IMR-90 (cell line): ENCODE data around the gene SGTB. TPM values are rescaled to one million over a fixed set of nuclear protein-coding genes. Genes with fewer than 3 reads are reported as not detected.

Source experiments
- ATAC-seq: fragments of 200-7000 bp; cut with Tn5 transposase; 2 replicates; pipeline ENCODE4 v1.9.1; 2020; ENCODE audit warnings: low read depth, mild to moderate bottlenecking, moderate library complexity
- BruUV-seq: library from RNA; stranded (reverse); fragments of 400-500 nt; replicated peaks from 2 replicates; lab custom pipeline; 2021; lab: Mats Ljungman, UMichigan
- CTCF ChIA-PET: fragments of 300-600 bp; formaldehyde crosslinking; extraction: SDS; loops from one replicate; lab custom pipeline; 2021; ENCODE audit warnings: antibody characterized with exemption; lab: Yijun Ruan, JAX
- POLR2A ChIA-PET: fragments of 300-600 bp; sonication (Branson Sonifier 250); formaldehyde crosslinking; loops from one replicate; lab custom pipeline; 2022; ENCODE audit warnings: antibody characterized with exemption; ENCODE audit not compliant: unreplicated experiment; lab: Charles Lee
- DNase-seq: peaks from one replicate; pipeline ENCODE4 v3.0.0; 2013
- H2AFZ ChIP-seq: replicated peaks from 2 replicates; pipeline ENCODE3; 2013; ENCODE audit warnings: low read length, mild to moderate bottlenecking; ENCODE audit not compliant: poor library complexity
- H2AK5ac ChIP-seq: 2 replicates; pipeline ENCODE4 v1.6.1; 2013; ENCODE audit warnings: low read depth, low read length, inconsistent platforms
- H2AK9ac ChIP-seq: replicated peaks from 2 replicates; pipeline ENCODE3; 2013; ENCODE audit warnings: mild to moderate bottlenecking, low read depth, low read length, moderate library complexity; ENCODE audit not compliant: poor library complexity
- H2BK120ac ChIP-seq: 2 replicates; pipeline ENCODE4 v1.6.1; 2013; ENCODE audit warnings: low read depth, low read length, inconsistent platforms
- H2BK15ac ChIP-seq: 3 replicates; pipeline ENCODE4 v1.6.1; 2013; ENCODE audit warnings: low read depth, low read length, inconsistent platforms
- H2BK20ac ChIP-seq: 2 replicates; pipeline ENCODE4 v1.6.1; 2013; ENCODE audit warnings: low read depth, mild to moderate bottlenecking, inconsistent platforms, low read length, moderate library complexity
- H2BK5ac ChIP-seq: 2 replicates; pipeline ENCODE4 v1.6.1; 2013; ENCODE audit warnings: mild to moderate bottlenecking, low read depth, low read length, inconsistent platforms; ENCODE audit not compliant: poor library complexity, severe bottlenecking
- H3K14ac ChIP-seq: replicated peaks from 2 replicates; pipeline ENCODE4 v1.6.1; 2013; ENCODE audit warnings: low read depth, low read length, inconsistent platforms
- H3K18ac ChIP-seq: 2 replicates; pipeline ENCODE4 v1.6.1; 2013; ENCODE audit warnings: low read depth, low read length, control low read depth
- H3K23ac ChIP-seq: 2 replicates; pipeline ENCODE4 v1.6.1; 2013; ENCODE audit warnings: low read depth, low read length, inconsistent platforms
- H3K27ac ChIP-seq: 2 replicates; pipeline ENCODE4 v1.5.1; 2013; ENCODE audit warnings: mild to moderate bottlenecking, control low read depth, low read length; ENCODE audit not compliant: insufficient read depth
- H3K27me3 ChIP-seq: 2 replicates; pipeline ENCODE4 v1.6.1; 2013; ENCODE audit warnings: low read length; ENCODE audit not compliant: control insufficient read depth, insufficient read depth
- H3K36me3 ChIP-seq: 2 replicates; pipeline ENCODE4 v1.6.1; 2013; ENCODE audit warnings: low read length, mixed read lengths; ENCODE audit not compliant: control insufficient read depth, insufficient read depth
- H3K4ac ChIP-seq: 2 replicates; pipeline ENCODE4 v1.6.1; 2013; ENCODE audit warnings: low read depth, low read length, inconsistent platforms
- H3K4me1 ChIP-seq: 2 replicates; pipeline ENCODE4 v1.6.1; 2013; ENCODE audit warnings: low read length, mixed read lengths; ENCODE audit not compliant: control insufficient read depth, insufficient read depth
- H3K4me2 ChIP-seq: 2 replicates; pipeline ENCODE4 v1.6.1; 2013; ENCODE audit warnings: low read depth, mild to moderate bottlenecking, control low read depth, low read length, moderate library complexity
- H3K4me3 ChIP-seq: 2 replicates; pipeline ENCODE4 v1.5.1; 2013; ENCODE audit warnings: low read depth, mild to moderate bottlenecking, control low read depth, low read length, moderate library complexity; ENCODE audit not compliant: insufficient read depth
- H3K56ac ChIP-seq: 2 replicates; pipeline ENCODE4 v1.6.1; 2013; ENCODE audit warnings: low read length, inconsistent platforms; ENCODE audit not compliant: insufficient read depth; ENCODE audit errors: extremely low read depth
- H3K79me1 ChIP-seq, 2 experiments: 2 replicates each; pipeline ENCODE4 v1.6.1; 2013; ENCODE audit warnings: low read length in 2 of 2, inconsistent platforms in 1 of 2, low read depth in 1 of 2
- H3K9ac ChIP-seq: 2 replicates; pipeline ENCODE4 v1.6.1; 2013; ENCODE audit warnings: low read depth, low read length, control low read depth
- H3K9me1 ChIP-seq: 2 replicates; pipeline ENCODE4 v1.6.1; 2013; ENCODE audit warnings: low read length, inconsistent platforms; ENCODE audit not compliant: insufficient read depth
- H3K9me3 ChIP-seq: 2 replicates; pipeline ENCODE4 v1.6.1; 2013; ENCODE audit warnings: low read length; ENCODE audit not compliant: control insufficient read depth, insufficient read depth
- H4K20me1 ChIP-seq: 2 replicates; pipeline ENCODE4 v1.6.1; 2013; ENCODE audit warnings: low read length, inconsistent platforms; ENCODE audit not compliant: insufficient read depth
- H4K5ac ChIP-seq: 2 replicates; pipeline ENCODE4 v1.6.1; 2013; ENCODE audit warnings: mild to moderate bottlenecking, low read depth, low read length, control low read depth
- H4K8ac ChIP-seq, 2 experiments: 2 replicates each; pipeline ENCODE4 v1.6.1; 2013; ENCODE audit warnings: low read depth in 2 of 2, low read length in 2 of 2, control low read depth in 1 of 2, inconsistent platforms in 1 of 2
- H4K91ac ChIP-seq: 2 replicates; pipeline ENCODE4 v1.6.1; 2013; ENCODE audit warnings: low read depth, low read length, inconsistent platforms; ENCODE audit not compliant: insufficient read depth
- BHLHE40 ChIP-seq: fragments of 150-350 bp; IDR thresholded peaks from 2 replicates; pipeline ENCODE4 v1.6.1; 2016; ENCODE audit warnings: mild to moderate bottlenecking, low read depth, low read length
- MAZ ChIP-seq: IDR thresholded peaks from 2 replicates; pipeline ENCODE4 v1.6.1; 2012; ENCODE audit warnings: low read depth, mild to moderate bottlenecking, low read length, improper control_type of control experiment, moderate library complexity, borderline replicate concordance
- USF2 ChIP-seq: fragments of 150-350 bp; IDR thresholded peaks from 2 replicates; pipeline ENCODE4 v1.6.1; 2017; ENCODE audit warnings: mild to moderate bottlenecking, antibody characterized with exemption, low read length, low read depth
- WGBS, 2 experiments: methylation state at CpG; one replicate each; pipeline versions ENCODE4 v1.1.5 to v1.1.7; 2013; ENCODE audit warnings: missing lambda C conversion rate in 2 of 2; ENCODE audit not compliant: insufficient read length in 1 of 2; ENCODE audit errors: extremely low coverage in 2 of 2; 5-methylcytosine and 5-hydroxymethylcytosine counted together
- dilution Hi-C: fragments of 300-500 bp; cut with HindIII; formaldehyde crosslinking; loops from one replicate; pipeline ENCODE4 v1.14.3; 2018; ENCODE audit warnings: low sequenced_read_pairs; ENCODE audit not compliant: unreplicated experiment
- in situ Hi-C: fragments of 300-500 bp; cut with MboI; formaldehyde crosslinking; loops from 3 replicates; pipeline ENCODE4 v1.14.3; 2019; ENCODE audit warnings: low sequenced_read_pairs, inconsistent platforms, mixed read lengths
- intact Hi-C: fragments of 100-400 bp; cut with micrococcal nuclease; formaldehyde crosslinking; loops from 2 replicates; pipeline ENCODE4 v1.10.0; 2022
- polyA plus RNA-seq, 3 experiments: library from polyadenylated mRNA; depleted of rRNA; stranded (reverse); fragments of >200 nt; gene quantifications; 2 replicates each; pipeline ENCODE4 v1.2.3, GENCODE V29; 2012; ENCODE audit warnings: low replicate concordance in 1 of 3
- total RNA-seq: library from RNA; depleted of rRNA; stranded (reverse); fragments of >200 nt; gene quantifications from 2 replicates; pipeline ENCODE4 v1.2.3, GENCODE V29; 2012

Gene SGTB
- total and polyA plus RNA-seq, 2 of the 4 experiments (the other 2 are of a cell fraction), result 7.5 to 15.1 TPM

GRCh38 chr5:65695896-65696295 lies 26.0 kb downstream of the SGTB start:
- dilution Hi-C loops, result no loop called here
- peaks cover 0 to 4% of the 10 kb centered on the region in 2 experiments; a peak in 3 of 4 replicates for H3K79me1 ChIP-seq

More at GRCh38 chr5:65695896-65696295, 26.0 kb downstream of the SGTB start:
- no peak overlapping the region for H3K14ac ChIP-seq
- in situ Hi-C loops (no loop called here), intact Hi-C loops (no loop called here)
- no peak overlapping the region for H2BK5ac ChIP-seq
- H4K91ac ChIP-seq, result no peak overlapping the region
- TF ChIP-seq USF2 (no peak), MAZ (no peak), BHLHE40 (no peak)
- no TSS peak for BruUV-seq
- no peak overlapping the region for H3K27ac ChIP-seq
- H2AK9ac ChIP-seq, result no peak overlapping the region
- peaks cover 5% of the 10 kb centered on the region; the same call in 1 of the 2 replicates for H3K36me3 ChIP-seq
- DNase-seq (no peak), ATAC-seq (no peak)
- H3K4me3 ChIP-seq, result no peak overlapping the region
- H4K5ac ChIP-seq, result no peak overlapping the region
- H2AK5ac ChIP-seq, result no peak overlapping the region
- CTCF ChIA-PET, result no interaction called here
- H3K27me3 ChIP-seq, result no peaks in the 10 kb centered on the region
- H3K56ac ChIP-seq, result no peak overlapping the region
- no peak overlapping the region for H2AFZ ChIP-seq
- H4K20me1 ChIP-seq, result no peaks in the 10 kb centered on the region
- H4K8ac ChIP-seq, result no peak overlapping the region
- H3K4me1 ChIP-seq, result no peaks in the 10 kb centered on the region
- no peak overlapping the region for H2BK20ac ChIP-seq
- no peaks in the 10 kb centered on the region for H3K9me3 ChIP-seq
- H3K18ac ChIP-seq, result no peak overlapping the region
- H3K23ac ChIP-seq, result no peak overlapping the region
- no peak overlapping the region for H3K4ac ChIP-seq
- POLR2A ChIA-PET, result no interaction called here
- no peak overlapping the region for H3K4me2 ChIP-seq
- no peak overlapping the region for H3K9ac ChIP-seq
- WGBS, 2 experiments, result 100% methylated on average over 2 of the region's 4 CpGs; no CpG with 5 or more reads in 1 of the 2 experiments
- peaks cover 4% of the 10 kb centered on the region for H3K9me1 ChIP-seq
- no peak overlapping the region for H2BK120ac ChIP-seq
- H2BK15ac ChIP-seq, result no peak overlapping the region
